GM18499 (cell line): ENCODE measurements around the gene ENGASE.

Source experiments
- ATAC-seq: cut with Tn5 transposase; IDR thresholded peaks from one replicate; pipeline ENCODE4 v1.9.1; 2021; ENCODE audit warnings: moderate number of reproducible peaks; ENCODE audit not compliant: insufficient read depth, unreplicated experiment

ENGASE gene

GRCh38 chr17:79108870-79109269 is 34.2 kb downstream of the ENGASE start:
- ATAC-seq: no peak

GRCh38 chr17:79109584-79109983 is 35.0 kb downstream of the ENGASE start:
- ATAC-seq: no peak

DNA sequence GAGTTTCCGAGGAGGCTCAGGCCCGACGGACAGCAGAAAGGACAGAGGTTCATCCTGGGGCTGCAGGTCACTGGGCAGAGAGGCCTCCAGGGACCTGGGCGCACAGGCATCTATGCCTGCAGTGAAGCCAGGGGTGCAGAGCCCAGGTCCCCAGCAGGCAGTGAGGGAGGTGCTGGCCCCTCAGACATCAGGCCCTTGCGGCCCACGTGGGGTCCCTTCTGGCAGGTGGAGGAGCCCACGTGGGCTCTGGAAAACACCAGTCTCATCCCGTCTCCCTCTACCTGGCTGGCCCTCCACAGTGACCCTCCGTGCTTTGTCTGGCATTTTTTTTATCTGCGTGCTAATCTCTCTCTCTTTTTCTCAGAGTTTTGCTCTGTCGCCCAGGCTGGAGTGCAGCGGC is 36.5 kb downstream of the ENGASE start:
- ATAC-seq: no peak

DNA sequence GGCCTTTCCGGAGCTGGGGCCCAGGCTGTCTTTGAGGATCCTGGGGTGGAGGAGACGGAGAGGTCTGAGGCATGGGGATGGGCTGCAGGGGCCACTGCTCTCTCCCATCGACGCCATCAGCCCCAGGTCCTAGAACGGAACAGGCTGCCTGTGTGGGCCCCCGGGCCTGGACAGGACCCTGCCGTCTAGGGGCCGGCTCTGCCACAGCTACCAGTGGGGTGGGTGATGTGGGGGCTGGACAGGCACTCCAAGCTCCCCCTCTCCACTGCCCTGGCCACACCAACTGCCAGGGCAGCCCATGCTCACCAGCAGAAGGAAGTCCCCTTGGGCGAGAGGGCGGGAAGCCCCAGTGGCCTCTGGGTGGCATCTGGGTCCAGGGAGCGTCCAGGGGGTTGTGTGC is 37.8 kb downstream of the ENGASE start:
- no peak for ATAC-seq

- ATAC-seq: no peak
These were observed 39.3 kb downstream of the ENGASE start for GRCh38 chr17:79113699-79114457.

DNA sequence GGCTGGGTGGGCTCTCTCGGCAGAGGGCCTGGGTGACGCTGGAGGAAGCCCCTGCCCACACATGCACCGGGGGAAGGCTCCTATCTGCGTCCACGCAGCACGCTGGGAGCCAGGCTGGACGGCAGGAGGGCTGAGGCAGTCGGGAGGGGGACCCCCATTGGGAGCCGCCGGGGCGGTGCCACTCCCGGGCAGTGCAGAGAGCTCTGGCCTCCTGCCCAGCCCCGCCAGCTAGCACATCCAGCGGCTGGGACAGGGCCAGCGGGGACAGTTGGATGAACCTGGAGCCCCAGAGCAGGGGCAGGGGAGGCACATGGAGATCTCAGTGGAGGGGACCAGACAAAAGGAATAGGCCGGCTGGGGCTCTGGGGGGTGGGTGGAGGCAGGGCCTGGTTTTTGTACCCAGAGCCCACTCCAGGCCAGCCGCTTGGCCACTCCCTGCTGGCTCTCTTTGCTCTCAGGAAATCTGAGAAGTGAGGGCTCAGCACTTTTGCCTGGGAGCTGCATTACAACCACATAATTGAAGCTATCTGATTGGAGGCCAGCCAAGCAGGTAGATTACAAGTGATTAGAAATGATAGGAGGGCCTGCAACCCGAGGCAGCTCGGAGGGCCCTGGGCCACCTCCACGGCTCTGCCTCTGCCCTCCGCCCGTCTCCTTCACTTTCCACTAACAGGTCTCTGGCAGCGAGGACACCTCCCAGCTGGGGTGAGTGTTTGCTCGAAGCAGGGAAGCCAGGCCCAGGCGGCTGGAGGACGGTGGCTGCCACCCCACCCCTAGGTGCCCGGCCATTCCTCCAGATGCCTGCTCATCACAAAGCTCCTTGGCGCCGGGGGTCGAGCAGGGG is 40.1 kb downstream of the ENGASE start:
- ATAC-seq: no peak

DNA sequence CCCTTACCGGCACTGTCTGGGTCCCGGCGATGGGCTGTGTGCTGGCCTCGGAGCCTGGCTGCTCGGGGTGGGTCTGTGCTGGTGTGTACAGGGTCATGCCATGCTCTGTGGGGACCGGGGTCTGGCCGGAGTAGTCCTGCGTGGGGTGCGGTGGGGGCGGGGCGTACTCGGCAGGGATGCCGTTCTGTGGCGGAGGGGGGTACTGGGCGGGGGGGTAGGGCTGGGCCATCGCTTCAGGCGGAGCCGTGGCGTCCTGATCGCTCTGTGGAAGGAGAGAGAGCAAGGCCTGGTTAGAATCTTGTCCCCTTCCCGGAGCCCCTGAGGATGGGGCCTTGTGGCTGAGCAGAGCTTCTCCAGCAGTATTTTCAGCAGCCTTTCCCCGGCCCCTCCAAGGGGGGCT is 40.9 kb downstream of the ENGASE start:
- no peak for ATAC-seq

GRCh38 chr17:79116575-79117368 is 42.1 kb downstream of the ENGASE start:
- ATAC-seq: no peak

DNA sequence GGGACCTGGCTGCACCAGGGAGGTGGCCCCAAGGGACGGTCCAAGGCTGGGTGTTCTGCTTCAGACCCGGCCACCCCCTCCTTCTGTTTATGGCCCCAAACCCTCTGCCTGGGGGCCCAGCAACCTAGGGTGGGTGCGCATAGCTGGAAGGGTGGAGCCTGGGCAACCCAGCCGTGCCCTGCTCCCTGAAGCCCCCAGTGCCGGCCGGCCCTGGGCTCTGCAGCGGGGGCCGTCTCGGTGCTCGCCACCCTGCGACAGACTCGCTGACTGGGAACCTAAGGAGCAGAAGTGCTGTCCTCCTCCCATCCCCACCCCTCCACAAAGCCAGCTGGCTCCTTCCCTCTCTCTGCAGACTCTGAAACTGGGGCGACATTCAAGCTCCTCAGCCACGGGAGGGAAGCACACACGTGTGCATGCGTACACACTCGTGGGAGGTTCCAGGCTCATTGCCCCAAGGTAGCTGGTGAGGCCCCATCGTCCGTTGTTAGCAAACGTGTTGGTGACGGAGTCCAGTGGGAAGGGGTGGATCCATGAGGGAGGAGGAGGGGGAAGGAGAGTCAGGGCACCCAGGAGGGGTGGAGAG is 43.4 kb downstream of the ENGASE start:
- no peak for ATAC-seq

DNA sequence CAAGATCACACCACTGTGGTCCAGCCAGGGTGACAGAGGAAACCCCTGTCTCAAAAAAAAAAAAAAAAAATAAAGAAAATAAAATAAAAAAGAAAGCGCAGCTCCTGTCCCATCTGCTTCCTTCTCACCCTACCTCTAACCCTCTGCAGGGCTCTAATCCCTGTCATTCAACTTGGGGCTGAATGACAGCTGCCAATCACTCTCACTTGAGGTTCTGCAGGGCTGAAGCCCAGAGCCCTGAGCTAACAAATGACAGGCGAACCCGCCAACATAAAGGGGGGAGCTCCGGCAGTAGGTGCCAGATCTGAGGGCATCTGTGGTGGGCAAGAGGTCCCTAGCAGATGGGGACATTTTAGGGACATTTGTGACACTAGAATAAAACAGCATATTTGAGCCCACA is 44.3 kb downstream of the ENGASE start:
- no peak for ATAC-seq

DNA sequence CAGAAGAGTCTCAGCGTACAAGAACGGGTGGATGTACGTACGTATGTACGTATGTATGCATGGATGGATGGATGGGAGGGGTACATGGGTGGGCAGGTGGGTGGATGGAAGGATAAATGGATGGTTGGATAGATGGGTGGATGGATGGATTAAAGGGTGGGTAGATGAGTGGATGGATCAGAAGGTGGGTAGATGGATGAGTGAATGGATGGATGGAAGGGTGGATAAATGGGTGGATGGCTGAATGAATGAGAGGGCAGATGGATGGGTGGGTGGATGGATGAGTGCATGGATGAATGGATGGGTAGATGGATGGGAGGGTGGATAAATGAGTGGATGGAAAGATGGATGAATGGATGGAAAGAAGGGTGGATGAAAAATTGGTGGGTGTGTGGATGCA is 45.6 kb downstream of the ENGASE start:
- ATAC-seq: no peak

DNA sequence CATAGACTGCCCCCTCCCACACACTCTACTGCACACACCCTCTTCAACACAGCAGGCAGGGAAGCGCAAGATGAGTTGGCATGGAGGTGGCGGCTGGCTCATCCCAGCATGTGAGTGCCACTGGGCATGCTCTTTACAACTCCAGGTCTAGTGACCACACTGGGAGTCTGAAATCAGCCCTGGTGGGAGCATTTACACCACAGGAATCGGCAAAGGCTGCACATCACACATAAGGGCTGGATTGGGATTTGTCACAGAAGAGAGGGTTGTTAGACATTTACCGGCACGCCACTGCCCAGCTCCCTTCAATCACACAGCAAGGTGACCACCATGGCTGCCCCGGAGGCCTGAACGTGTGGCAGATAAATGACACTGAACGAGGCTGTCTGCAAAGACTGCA is 49.4 kb downstream of the ENGASE start:
- no peak for ATAC-seq

GRCh38 chr17:79124513-79125209 is 50.0 kb downstream of the ENGASE start:
- ATAC-seq: no peak

GRCh38 chr17:79125503-79125902 is 50.9 kb downstream of the ENGASE start:
- ATAC-seq: no peak

DNA sequence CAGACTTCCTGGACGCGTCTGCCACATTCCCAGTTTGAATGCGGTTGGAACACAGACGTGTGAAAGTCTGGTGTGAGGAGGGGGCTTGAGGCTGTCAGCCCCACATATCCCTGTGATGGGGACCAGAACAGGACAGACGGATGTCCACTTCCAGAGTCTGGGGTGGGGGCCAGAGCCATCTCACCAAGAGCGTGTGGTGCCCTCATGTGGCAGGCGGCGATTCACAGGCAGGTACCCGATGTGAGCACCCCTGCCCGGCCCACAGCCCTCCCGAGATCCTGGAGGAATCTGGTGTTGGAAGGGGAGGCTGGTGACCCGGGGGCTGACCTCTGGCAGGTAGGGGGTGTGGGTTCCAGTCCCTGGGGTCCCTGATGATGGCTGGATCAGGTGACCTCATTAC is 51.5 kb downstream of the ENGASE start:
- no peak for ATAC-seq

- ATAC-seq: no peak
These were observed 53.0 kb downstream of the ENGASE start for GRCh38 chr17:79127534-79128135.

- no peak for ATAC-seq
These were observed 54.9 kb downstream of the ENGASE start for GRCh38 chr17:79129523-79129922.

DNA sequence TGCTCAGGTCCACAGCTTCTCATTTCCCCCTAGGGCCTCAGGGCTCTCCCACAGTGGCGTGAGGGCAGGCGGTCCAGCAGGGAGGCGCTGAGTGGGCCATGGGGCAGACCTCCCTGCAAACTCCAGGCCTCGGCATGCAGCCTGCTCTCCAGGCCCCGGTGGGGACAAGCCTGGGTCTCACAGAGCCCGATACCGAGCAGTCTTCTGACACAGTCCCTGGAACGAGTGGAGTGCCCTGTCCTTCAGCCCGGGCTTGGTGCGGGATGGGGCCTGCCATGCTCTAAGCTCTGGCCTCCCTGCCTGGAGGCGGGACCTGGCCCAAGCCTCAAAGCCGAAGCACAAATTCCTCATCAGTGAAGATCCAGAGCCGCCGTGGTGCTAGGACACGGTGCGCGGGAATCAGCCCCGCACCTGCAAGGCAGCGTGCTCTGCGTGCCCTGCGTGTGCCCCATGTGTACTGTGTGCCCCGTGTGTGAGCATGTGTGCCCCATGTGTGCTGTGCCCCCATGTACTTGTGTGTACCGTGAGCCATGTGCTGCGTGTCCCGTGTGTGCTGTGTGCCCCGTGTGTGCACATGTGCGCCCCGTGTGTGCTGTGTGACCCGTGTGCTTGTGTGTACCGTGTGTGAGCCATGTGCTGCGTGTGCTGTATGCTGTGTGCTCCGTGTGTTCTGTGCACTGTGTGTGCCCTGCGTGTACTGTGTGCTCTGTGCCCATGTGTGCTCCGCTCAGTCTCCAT is 56.1 kb downstream of the ENGASE start:
- no peak for ATAC-seq

DNA sequence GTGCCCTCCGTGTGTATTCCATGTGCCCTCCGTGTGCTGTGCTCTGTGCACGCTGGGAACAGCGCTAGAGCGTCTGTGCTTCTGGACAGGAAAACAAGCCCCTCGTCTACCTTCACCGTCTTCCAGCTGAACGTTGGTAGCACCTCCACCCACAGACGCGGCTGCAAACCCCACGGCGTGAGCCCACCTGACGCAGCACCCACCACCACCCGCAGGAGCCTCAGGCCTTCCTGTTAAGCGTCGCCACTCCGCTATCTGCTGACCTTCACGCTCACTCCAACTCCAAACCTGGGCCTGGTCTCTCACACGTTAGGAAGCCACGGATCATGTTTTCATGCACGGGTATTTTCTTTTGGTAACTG is 56.6 kb downstream of the ENGASE start:
- no peak for ATAC-seq
